Neural progenitor cell (in vitro differentiated cells): ENCODE data around the gene GRIK3. TPM values are rescaled to one million over a fixed set of nuclear protein-coding genes. Genes with fewer than 3 reads are reported as not detected.

Source experiments
- DNase-seq: peaks from one replicate; pipeline ENCODE4 v3.0.0-alpha.2; 2016; ENCODE audit warnings: low spot score
- H2AFZ ChIP-seq: fragments of 200-600 bp; sonication (generic); replicated peaks from 2 replicates; pipeline ENCODE4 v1.6.1; 2016; ENCODE audit warnings: antibody characterized with exemption
- H3F3A ChIP-seq: fragments of 200-600 bp; sonication (generic); 2 replicates; pipeline ENCODE4 v1.6.1; 2016; ENCODE audit warnings: antibody characterized with exemption, low read depth
- H3K27ac ChIP-seq: fragments of 200-600 bp; sonication (generic); 2 replicates; pipeline ENCODE4 v1.5.1; 2016; ENCODE audit warnings: mild to moderate bottlenecking
- H3K27me3 ChIP-seq: fragments of 200-600 bp; sonication (generic); 2 replicates; pipeline ENCODE4 v1.6.1; 2016; ENCODE audit warnings: mild to moderate bottlenecking, moderate library complexity
- H3K36me3 ChIP-seq: fragments of 200-600 bp; sonication (generic); 2 replicates; pipeline ENCODE4 v1.5.1; 2016
- H3K4me1 ChIP-seq: fragments of 200-600 bp; sonication (generic); 2 replicates; pipeline ENCODE4 v1.6.1; 2016; ENCODE audit warnings: mixed run types
- H3K4me2 ChIP-seq: fragments of 200-600 bp; sonication (generic); 2 replicates; pipeline ENCODE4 v1.6.1; 2016
- H3K4me3 ChIP-seq: fragments of 200-600 bp; sonication (generic); 2 replicates; pipeline ENCODE4 v1.5.1; 2016
- H3K79me2 ChIP-seq: fragments of 200-600 bp; sonication (generic); 2 replicates; pipeline ENCODE4 v1.6.1; 2016; ENCODE audit warnings: low read depth
- H3K9ac ChIP-seq: fragments of 200-600 bp; sonication (generic); 2 replicates; pipeline ENCODE4 v1.6.1; 2016
- H3K9me3 ChIP-seq: fragments of 200-600 bp; sonication (generic); 2 replicates; pipeline ENCODE4 v1.5.1; 2016; ENCODE audit warnings: low read depth
- H4K20me1 ChIP-seq: fragments of 200-600 bp; sonication (generic); 2 replicates; pipeline ENCODE4 v1.6.1; 2016; ENCODE audit warnings: low read depth
- H3K27ac Mint-ChIP-seq: 3 replicates; pipeline ENCODE4 v1.8.0; 2021; ENCODE audit warnings: mixed read lengths
- H3K27me3 Mint-ChIP-seq: 2 replicates; pipeline ENCODE4 v1.8.0; 2022; ENCODE audit warnings: low read depth, mild to moderate bottlenecking, inconsistent platforms, moderate library complexity, mixed read lengths; ENCODE audit not compliant: insufficient read depth
- H3K36me3 Mint-ChIP-seq: 3 replicates; pipeline ENCODE4 v1.8.0; 2021; ENCODE audit warnings: mixed read lengths
- H3K4me1 Mint-ChIP-seq: 3 replicates; pipeline ENCODE4 v1.8.0; 2021; ENCODE audit warnings: mixed read lengths
- H3K4me3 Mint-ChIP-seq: 3 replicates; pipeline ENCODE4 v1.8.0; 2021; ENCODE audit warnings: mild to moderate bottlenecking, moderate library complexity, mixed read lengths
- H3K9me3 Mint-ChIP-seq: 3 replicates; pipeline ENCODE4 v1.8.0; 2020; ENCODE audit warnings: mixed read lengths
- EZH2 ChIP-seq: fragments of 200-600 bp; sonication (generic); IDR thresholded peaks from 2 replicates; pipeline ENCODE4 v1.6.1; 2017; ENCODE audit warnings: antibody characterized with exemption, mild to moderate bottlenecking, moderate library complexity
- EZH2phosphoT487 ChIP-seq: fragments of 200-600 bp; sonication (generic); IDR thresholded peaks from 2 replicates; pipeline ENCODE4 v1.6.1; 2017; ENCODE audit warnings: antibody characterized with exemption
- total RNA-seq: library from RNA; depleted of rRNA; stranded (reverse); fragments of >200 nt; gene quantifications from 2 replicates; pipeline ENCODE4 v1.2.3, GENCODE V29; 2015; ENCODE audit warnings: low replicate concordance
- TF ChIP-seq, protein P1 (sequence below): fragments of 200-600 bp; sonication (generic); IDR thresholded peaks from 2 replicates; pipeline ENCODE4 v1.5.1; 2017; ENCODE audit warnings: antibody characterized with exemption, mild to moderate bottlenecking

Gene GRIK3
- total RNA-seq, 1 donor from 2014 or later: 1.7 TPM

DNA sequence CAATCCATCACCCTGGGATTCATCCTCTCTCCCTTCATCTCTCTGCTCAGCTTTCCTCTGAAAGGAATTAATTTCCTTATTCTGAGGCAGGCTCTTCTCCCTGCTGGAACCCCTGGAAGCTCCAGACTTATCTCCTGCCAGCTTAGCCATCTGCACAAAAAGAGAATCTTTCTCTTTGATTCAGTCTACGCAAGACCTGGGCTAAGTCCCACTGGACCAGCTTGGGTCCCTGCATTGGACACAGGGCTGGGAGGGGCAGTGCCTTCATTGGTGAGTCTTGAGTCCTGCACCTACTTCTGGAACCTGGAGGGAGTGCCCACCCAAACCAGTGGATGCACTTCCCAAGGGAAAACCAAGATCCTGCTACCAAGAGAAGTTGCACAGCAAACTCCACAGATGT is 279.9 kb downstream of the GRIK3 start:
- no peaks in the 10 kb centered on the region for H3K36me3 ChIP-seq
- no peak overlapping the region for H3K4me3 ChIP-seq
- no peaks in the 10 kb centered on the region for H3K9me3 Mint-ChIP-seq
- H3K4me1 ChIP-seq: peaks cover 2% of the 10 kb centered on the region
- DNase-seq: no peak
- TF ChIP-seq, protein P1, sequence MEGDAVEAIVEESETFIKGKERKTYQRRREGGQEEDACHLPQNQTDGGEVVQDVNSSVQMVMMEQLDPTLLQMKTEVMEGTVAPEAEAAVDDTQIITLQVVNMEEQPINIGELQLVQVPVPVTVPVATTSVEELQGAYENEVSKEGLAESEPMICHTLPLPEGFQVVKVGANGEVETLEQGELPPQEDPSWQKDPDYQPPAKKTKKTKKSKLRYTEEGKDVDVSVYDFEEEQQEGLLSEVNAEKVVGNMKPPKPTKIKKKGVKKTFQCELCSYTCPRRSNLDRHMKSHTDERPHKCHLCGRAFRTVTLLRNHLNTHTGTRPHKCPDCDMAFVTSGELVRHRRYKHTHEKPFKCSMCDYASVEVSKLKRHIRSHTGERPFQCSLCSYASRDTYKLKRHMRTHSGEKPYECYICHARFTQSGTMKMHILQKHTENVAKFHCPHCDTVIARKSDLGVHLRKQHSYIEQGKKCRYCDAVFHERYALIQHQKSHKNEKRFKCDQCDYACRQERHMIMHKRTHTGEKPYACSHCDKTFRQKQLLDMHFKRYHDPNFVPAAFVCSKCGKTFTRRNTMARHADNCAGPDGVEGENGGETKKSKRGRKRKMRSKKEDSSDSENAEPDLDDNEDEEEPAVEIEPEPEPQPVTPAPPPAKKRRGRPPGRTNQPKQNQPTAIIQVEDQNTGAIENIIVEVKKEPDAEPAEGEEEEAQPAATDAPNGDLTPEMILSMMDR: no peak
- no peak overlapping the region for H3K4me2 ChIP-seq
- H4K20me1 ChIP-seq: no peaks in the 10 kb centered on the region
- peaks cover 15% of the 10 kb centered on the region for H3K27me3 Mint-ChIP-seq
- H3K4me1 Mint-ChIP-seq: peaks cover 2% of the 10 kb centered on the region
- H3K27me3 ChIP-seq: no peaks in the 10 kb centered on the region
- H3K27ac ChIP-seq: no peak overlapping the region
- H3K9me3 ChIP-seq: no peaks in the 10 kb centered on the region
- no peak overlapping the region for H3K4me3 Mint-ChIP-seq
- no peak overlapping the region for H3K9ac ChIP-seq
- H3K79me2 ChIP-seq: no peaks in the 10 kb centered on the region
- no peak overlapping the region for H3K27ac Mint-ChIP-seq
- no peak overlapping the region for H2AFZ ChIP-seq
- H3K36me3 Mint-ChIP-seq: no peaks in the 10 kb centered on the region
- peaks cover 5% of the 10 kb centered on the region for H3F3A ChIP-seq

DNA sequence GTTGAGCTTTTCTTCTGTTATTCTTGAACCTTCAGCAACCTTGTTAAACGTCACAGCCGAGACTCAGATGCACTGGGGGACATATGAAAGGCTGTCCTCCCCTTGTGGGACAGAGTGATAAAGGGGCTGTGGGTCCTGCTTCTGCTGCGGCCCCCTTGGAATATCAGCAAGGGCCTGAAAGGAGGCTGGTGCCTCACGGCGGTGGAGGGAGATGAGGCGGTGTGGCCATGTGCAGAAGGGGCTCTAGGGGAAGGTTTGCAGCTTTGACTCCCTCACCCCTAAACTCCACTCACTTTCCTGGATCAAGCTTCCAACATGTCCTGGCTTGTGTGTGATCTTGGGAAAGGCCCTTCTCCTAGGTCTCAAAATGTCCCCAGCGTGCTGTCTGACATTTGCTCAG is 280.9 kb downstream of the GRIK3 start:
- H3K4me3 Mint-ChIP-seq: no peak overlapping the region
- H3K9me3 Mint-ChIP-seq: no peaks in the 10 kb centered on the region
- Histone ChIP-seq H3K36me3 (no peaks in the 10 kb centered on the region), H3K27me3 (no peaks in the 10 kb centered on the region), H3F3A (peaks cover 5% of the 10 kb centered on the region), H3K9ac (no peak overlapping the region), H3K9me3 (no peaks in the 10 kb centered on the region), H4K20me1 (no peaks in the 10 kb centered on the region), H3K4me2 (no peak overlapping the region), H3K79me2 (no peaks in the 10 kb centered on the region), H3K4me1 (peaks cover 2% of the 10 kb centered on the region), H3K27ac (no peak overlapping the region), H3K4me3 (no peak overlapping the region), H2AFZ (no peak overlapping the region)
- TF ChIP-seq, protein P1: no peak
- TF ChIP-seq EZH2phosphoT487 (no peak), EZH2 (no peak)
- no peak for DNase-seq
- H3K36me3 Mint-ChIP-seq: no peaks in the 10 kb centered on the region
- H3K27me3 Mint-ChIP-seq: peaks cover 15% of the 10 kb centered on the region
- peak overlapping the region; percentile 50 for H3K27ac Mint-ChIP-seq
- peaks cover 2% of the 10 kb centered on the region for H3K4me1 Mint-ChIP-seq

DNA sequence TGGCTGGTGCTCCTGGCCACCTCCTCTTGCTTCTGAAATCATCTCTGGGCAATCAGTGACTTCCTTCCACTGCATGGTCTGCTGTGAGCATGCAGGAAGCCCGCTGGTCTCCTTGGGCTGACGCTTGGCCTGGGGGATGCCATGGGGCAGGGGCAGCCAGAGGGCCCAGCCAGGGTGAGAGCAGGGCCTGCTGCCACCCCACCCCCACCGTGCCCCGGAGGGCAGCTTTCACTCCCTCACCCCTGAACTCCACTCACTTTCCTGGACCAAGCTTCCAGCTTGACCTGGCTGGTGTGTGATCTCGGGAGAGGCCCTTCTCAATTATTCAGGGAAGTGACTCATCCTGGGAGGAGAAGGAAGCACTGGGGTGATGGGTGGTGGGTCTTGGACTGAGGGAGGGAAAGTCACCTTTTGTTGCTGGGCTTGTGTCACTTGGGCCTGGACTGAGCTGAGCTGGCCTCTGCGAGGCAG is 281.4 kb downstream of the GRIK3 start:
- no peak overlapping the region for H2AFZ ChIP-seq
- no peak overlapping the region for H3K4me3 ChIP-seq
- peaks cover 2% of the 10 kb centered on the region for H3K4me1 ChIP-seq
- H3K4me1 Mint-ChIP-seq: peaks cover 2% of the 10 kb centered on the region
- no peak overlapping the region for H3K9ac ChIP-seq
- peaks cover 5% of the 10 kb centered on the region for H3F3A ChIP-seq
- no peaks in the 10 kb centered on the region for H3K79me2 ChIP-seq
- no peaks in the 10 kb centered on the region for H3K9me3 Mint-ChIP-seq
- H4K20me1 ChIP-seq: no peaks in the 10 kb centered on the region
- H3K27ac ChIP-seq: no peak overlapping the region
- H3K36me3 Mint-ChIP-seq: no peaks in the 10 kb centered on the region
- peak overlapping the region; percentile 50 for H3K27ac Mint-ChIP-seq
- H3K4me2 ChIP-seq: no peak overlapping the region
- DNase-seq: no peak
- no peaks in the 10 kb centered on the region for H3K9me3 ChIP-seq
- H3K4me3 Mint-ChIP-seq: no peak overlapping the region
- peaks cover 15% of the 10 kb centered on the region for H3K27me3 Mint-ChIP-seq
- TF ChIP-seq EZH2 (no peak), EZH2phosphoT487 (no peak)
- TF ChIP-seq, protein P1: no peak
- no peaks in the 10 kb centered on the region for H3K36me3 ChIP-seq
- no peaks in the 10 kb centered on the region for H3K27me3 ChIP-seq
